ENCODE results near the gene ARID1B. TPM values are rescaled to one million over a fixed set of nuclear protein-coding genes. Genes with fewer than 3 reads are reported as not detected.

The ARID1B gene
- total RNA-seq, 1 experiment from 2014 or later = 86.3 TPM

- ChIA-PET POLR2A (ENCODE audit: low non-redundant PET) (no interaction called here), CTCF (no interaction called here)
- Histone ChIP-seq H3K9me3 (ENCODE audit: low read depth, low read length, poor library complexity, severe bottlenecking) (no peaks in the 10 kb centered on the region), H3K27me3 (replicated peaks; ENCODE audit: insufficient read depth, low read depth, low read length, poor library complexity) (no peaks in the 10 kb centered on the region), H3K27ac (ENCODE audit: low read depth, low read length, poor library complexity, severe bottlenecking) (no peak overlapping the region), H3K4me3 (ENCODE audit: low read depth, low read length, poor library complexity, severe bottlenecking) (no peak overlapping the region), H3K36me3 (ENCODE audit: insufficient read depth, low read length, poor library complexity, severe bottlenecking) (no peaks in the 10 kb centered on the region), H3K4me1 (ENCODE audit: insufficient read depth, low read length, poor library complexity, severe bottlenecking) (peaks cover 35% of the 10 kb centered on the region)
- intact Hi-C loops (cut with micrococcal nuclease; ENCODE audit: unreplicated experiment) = no loop called here
- BruUV-seq (replicated peaks) = no TSS peak
- TF ChIP-seq CTCF (conservative IDR thresholded peaks at IDR 0.05; ENCODE audit: low read depth, low read length) (no peak), EZH2 (IDR thresholded peaks at IDR 0.05; ENCODE audit: borderline replicate concordance, low read depth, low read length, poor library complexity, severe bottlenecking) (no peak)
- DNase-seq (ENCODE audit: low spot score) = no peak
Observed at GRCh38 chr6:156928972-156929371, 151.8 kb downstream of the ARID1B start.

GRCh38 chr6:156931283-156931682 lies 154.1 kb downstream of the ARID1B start:
- BruUV-seq (replicated peaks) = no TSS peak
- Histone ChIP-seq H3K9me3 (ENCODE audit: low read depth, low read length, poor library complexity, severe bottlenecking) (no peaks in the 10 kb centered on the region), H3K36me3 (ENCODE audit: insufficient read depth, low read length, poor library complexity, severe bottlenecking) (peaks cover 3% of the 10 kb centered on the region), H3K4me3 (ENCODE audit: low read depth, low read length, poor library complexity, severe bottlenecking) (no peak overlapping the region), H3K4me1 (ENCODE audit: insufficient read depth, low read length, poor library complexity, severe bottlenecking) (peaks cover 25% of the 10 kb centered on the region), H3K27ac (ENCODE audit: low read depth, low read length, poor library complexity, severe bottlenecking) (no peak overlapping the region), H3K27me3 (replicated peaks; ENCODE audit: insufficient read depth, low read depth, low read length, poor library complexity) (no peaks in the 10 kb centered on the region)
- ChIA-PET POLR2A (ENCODE audit: low non-redundant PET) (interaction anchor here (0.7 kb wide), 1 partner anchor 457 kb away, joined by 3 read pairs; no protein-coding TSS in a partner anchor), CTCF (no interaction called here)
- TF ChIP-seq CTCF (conservative IDR thresholded peaks at IDR 0.05; ENCODE audit: low read depth, low read length) = no peak
- no peak for TF ChIP-seq EZH2 (IDR thresholded peaks at IDR 0.05; ENCODE audit: borderline replicate concordance, low read depth, low read length, poor library complexity, severe bottlenecking)
- DNase-seq (ENCODE audit: low spot score) = no peak
- intact Hi-C loops (cut with micrococcal nuclease; ENCODE audit: unreplicated experiment) = no loop called here

GRCh38 chr6:156933201-156934068 lies 156.3 kb downstream of the ARID1B start:
- TF ChIP-seq CTCF (conservative IDR thresholded peaks at IDR 0.05; ENCODE audit: low read depth, low read length) (peak; percentile 29; the same call in 1 of the 2 replicates), EZH2 (IDR thresholded peaks at IDR 0.05; ENCODE audit: borderline replicate concordance, low read depth, low read length, poor library complexity, severe bottlenecking) (no peak)
- Histone ChIP-seq H3K4me3 (ENCODE audit: low read depth, low read length, poor library complexity, severe bottlenecking) (no peak overlapping the region), H3K27ac (ENCODE audit: low read depth, low read length, poor library complexity, severe bottlenecking) (peak overlapping the region; percentile 19), H3K27me3 (replicated peaks; ENCODE audit: insufficient read depth, low read depth, low read length, poor library complexity) (no peaks in the 10 kb centered on the region), H3K36me3 (ENCODE audit: insufficient read depth, low read length, poor library complexity, severe bottlenecking) (peaks cover 3% of the 10 kb centered on the region), H3K9me3 (ENCODE audit: low read depth, low read length, poor library complexity, severe bottlenecking) (no peaks in the 10 kb centered on the region), H3K4me1 (ENCODE audit: insufficient read depth, low read length, poor library complexity, severe bottlenecking) (peaks cover 30% of the 10 kb centered on the region)
- POLR2A ChIA-PET (ENCODE audit: low non-redundant PET) = interaction anchor here (0.6 kb wide), 1 partner anchor 10 kb away, joined by 4 read pairs; no protein-coding TSS in a partner anchor
- CTCF ChIA-PET = interaction anchor here (0.6 kb wide), 1 partner anchor 128 kb away, joined by 3 read pairs; no protein-coding TSS in a partner anchor
- no TSS peak for BruUV-seq (replicated peaks)
- DNase-seq (ENCODE audit: low spot score) = peak; percentile 39
- intact Hi-C loops (cut with micrococcal nuclease; ENCODE audit: unreplicated experiment) = no loop called here
